Measurements from ENCODE around the gene LRRC49. TPM values are rescaled to one million over a fixed set of nuclear protein-coding genes. Genes with fewer than 3 reads are reported as not detected.

The LRRC49 gene
- total and polyA plus RNA-seq, 2 of the 4 experiments (the other 2 are of a cell fraction), result 8.6 to 16.8 TPM

DNA sequence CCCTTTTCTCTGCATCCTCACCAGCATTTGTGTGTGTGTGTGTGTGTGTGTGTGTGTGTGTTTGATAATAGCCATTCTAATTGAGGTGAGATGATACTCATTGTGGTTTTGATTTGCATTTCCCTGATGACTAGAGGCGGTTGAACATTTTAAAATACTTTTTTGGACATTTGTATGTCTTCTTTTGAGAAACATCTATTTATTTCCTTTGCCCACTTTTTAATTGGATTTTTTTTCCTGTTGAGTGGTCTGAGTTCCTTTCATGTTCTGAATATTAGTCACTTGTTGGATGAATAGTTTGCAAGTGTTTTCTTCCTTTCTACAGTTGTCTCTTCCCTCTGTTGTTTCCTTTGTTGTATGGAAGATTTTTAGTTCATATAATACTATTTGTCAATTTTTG lies 168.4 kb downstream of the LRRC49 start:
- in situ Hi-C loops (cut with MboI; ENCODE audit: low sequenced_read_pairs), result no loop called here

More for the DNA sequence above, 168.4 kb downstream of the LRRC49 start:
- H3K27ac ChIP-seq (ENCODE audit: insufficient read depth, low read length), result no peak overlapping the region
- no peak overlapping the region for H3K56ac ChIP-seq (ENCODE audit: extremely low read depth, insufficient read depth, low read length)
- H2AK5ac ChIP-seq (ENCODE audit: low read depth, low read length), result no peak overlapping the region
- no peak overlapping the region for H3K23ac ChIP-seq (ENCODE audit: low read depth, low read length)
- H2AFZ ChIP-seq (replicated peaks; ENCODE audit: low read length, poor library complexity), result no peak overlapping the region
- no peaks in the 10 kb centered on the region for H3K27me3 ChIP-seq (ENCODE audit: control insufficient read depth, insufficient read depth, low read length)
- H2BK120ac ChIP-seq (ENCODE audit: low read depth, low read length), result peak overlapping the region; percentile 63
- H2AK9ac ChIP-seq (replicated peaks; ENCODE audit: low read depth, low read length, poor library complexity), result no peak overlapping the region
- dilution Hi-C loops (cut with HindIII; ENCODE audit: low sequenced_read_pairs, unreplicated experiment) (no loop called here), intact Hi-C loops (cut with micrococcal nuclease) (no loop called here)
- CTCF ChIA-PET, result no interaction called here
- peak overlapping the region; percentile 92 for H2BK5ac ChIP-seq (ENCODE audit: low read depth, low read length, poor library complexity, severe bottlenecking)
- no peaks in the 10 kb centered on the region for H4K20me1 ChIP-seq (ENCODE audit: insufficient read depth, low read length)
- peak overlapping the region; percentile 22; the same call in 1 of the 2 replicates for H4K5ac ChIP-seq (ENCODE audit: low read depth, low read length)
- H3K9me1 ChIP-seq (ENCODE audit: insufficient read depth, low read length), result 0 out of 2 replicates have a peak, but pooled peaks cover 2% of the 10 kb centered on the region
- H3K14ac ChIP-seq (replicated peaks; ENCODE audit: low read depth, low read length), result peak overlapping the region; percentile 6; the same call in 1 of the 2 replicates
- TF ChIP-seq BHLHE40 (IDR thresholded peaks at IDR 0.05; ENCODE audit: low read depth, low read length), result no peak
- no peak overlapping the region; the same call in 1 of the 2 replicates for H3K9ac ChIP-seq (ENCODE audit: low read depth, low read length)
- no CpG with 5 or more reads among the region's 1 CpG for WGBS, 2 experiments (ENCODE audit: extremely low coverage in 2 of 2, insufficient read length in 1 of 2)
- peak overlapping the region; percentile 7; the same call in 1 of the 2 replicates for H2BK20ac ChIP-seq (ENCODE audit: low read depth, low read length)
- no peaks in the 10 kb centered on the region for H3K36me3 ChIP-seq (ENCODE audit: control insufficient read depth, insufficient read depth, low read length)
- H4K91ac ChIP-seq (ENCODE audit: insufficient read depth, low read depth, low read length), result no peak overlapping the region
- peak overlapping the region; percentile 15 to 80; a peak in 3 of 4 replicates for H4K8ac ChIP-seq (ENCODE audit: low read depth in 2 of 2, low read length in 2 of 2)
- DNase-seq (peak; percentile 49), ATAC-seq (ENCODE audit: low read depth) (peak; percentile 46; the same call in 1 of the 2 replicates)
- no peaks in the 10 kb centered on the region for H3K79me1 ChIP-seq (ENCODE audit: low read depth in 1 of 2, low read length in 2 of 2)
- peak overlapping the region; percentile 95; the same call in 1 of the 2 replicates for H3K18ac ChIP-seq (ENCODE audit: low read depth, low read length)
- peaks cover 5% of the 10 kb centered on the region for H3K9me3 ChIP-seq (ENCODE audit: control insufficient read depth, insufficient read depth, low read length)
- POLR2A ChIA-PET (ENCODE audit: unreplicated experiment), result no interaction called here
- no peak overlapping the region for H3K4me2 ChIP-seq (ENCODE audit: low read depth, low read length)
- peak overlapping the region; percentile 19; the same call in 1 of the 2 replicates for H3K4ac ChIP-seq (ENCODE audit: low read depth, low read length)
- no peak overlapping the region for H3K4me3 ChIP-seq (ENCODE audit: insufficient read depth, low read depth, low read length)
- peak overlapping the region; percentile 45; the same call in 1 of the 3 replicates for H2BK15ac ChIP-seq (ENCODE audit: low read depth, low read length)
- no TSS peak for BruUV-seq (replicated peaks)
- H3K4me1 ChIP-seq (ENCODE audit: control insufficient read depth, insufficient read depth, low read length), result 0 out of 2 replicates have a peak, but pooled peaks cover 1% of the 10 kb centered on the region

Measured in IMR-90 (cell line).